A549 (cell line): ENCODE results near the gene LPAR1. TPM values are rescaled to one million over a fixed set of nuclear protein-coding genes. Genes with fewer than 3 reads are reported as not detected.

Source experiments
- ATAC-seq, 2 experiments: fragments of 200-7000 bp in 1 of 2; fragments of >200 bp in 1 of 2; cut with Nextera tagmentation in 1 of 2; cut with Tn5 transposase in 1 of 2; 3 replicates each; pipeline versions ENCODE4 v1.8.0 to v1.9.1; 2018 to 2020; ENCODE audit warnings: mild to moderate bottlenecking in 1 of 2, moderate library complexity in 1 of 2
- CTCF ChIA-PET: fragments of 300-600 bp; sonication (Branson Sonifier 250); formaldehyde crosslinking; extraction: SDS; loops from one replicate; lab custom pipeline; 2021; ENCODE audit warnings: antibody characterized with exemption, inconsistent platforms; lab: Yijun Ruan, JAX
- POLR2A ChIA-PET: fragments of 350-600 bp; formaldehyde crosslinking; extraction: SDS; loops from one replicate; lab custom pipeline; 2021; ENCODE audit warnings: antibody characterized with exemption, inconsistent platforms; lab: Yijun Ruan, JAX
- DNase-seq, 2 experiments: peaks; one replicate each; pipeline versions ENCODE4 v3.0.0 to v3.0.0-alpha.2; 2011 to 2016; ENCODE audit warnings: low read depth in 1 of 2, low spot score in 1 of 2
- FAIRE-seq: peaks from 2 replicates; lab custom pipeline; 2011; peaks lifted over from hg19 to GRCh38; lab: Jason Lieb, UNC
- H3K27ac ChIP-seq, 2 experiments: fragments of >200 bp; sonication (Bioruptor Twin); formaldehyde crosslinking; 3 replicates each; pipeline ENCODE4 v1.5.1; 2016 to 2017
- H3K4me1 ChIP-seq: fragments of >200 bp; sonication (Bioruptor Twin); formaldehyde crosslinking; 3 replicates; pipeline ENCODE4 v1.6.1; 2016
- H3K4me2 ChIP-seq: fragments of >200 bp; sonication (Bioruptor Twin); formaldehyde crosslinking; 3 replicates; pipeline ENCODE4 v1.6.1; 2016
- H3K4me3 ChIP-seq: fragments of >200 bp; sonication (Bioruptor Twin); formaldehyde crosslinking; 3 replicates; pipeline ENCODE4 v1.5.1; 2016
- H3K9me3 ChIP-seq: fragments of >200 bp; sonication (Bioruptor Twin); formaldehyde crosslinking; 3 replicates; pipeline ENCODE4 v1.6.1; 2016
- BCL3 ChIP-seq: fragments of >200 bp; sonication (Bioruptor Twin); formaldehyde crosslinking; IDR thresholded peaks from 3 replicates; pipeline ENCODE4 v1.6.1; 2016
- BHLHE40 ChIP-seq: IDR thresholded peaks from 2 replicates; pipeline ENCODE4 v1.6.1; 2012; ENCODE audit warnings: low read depth, low read length, inconsistent platforms
- CBX2 ChIP-seq: fragments of 200-600 bp; sonication (generic); IDR thresholded peaks from 2 replicates; pipeline ENCODE4 v1.6.1; 2016; ENCODE audit warnings: low read depth, mild to moderate bottlenecking, borderline replicate concordance
- E2F6 ChIP-seq: IDR thresholded peaks from 2 replicates; pipeline ENCODE4 v1.6.1; 2012; ENCODE audit warnings: low read depth, borderline replicate concordance
- FOXS1 ChIP-seq: fragments of 250-450 bp; sonication (Bioruptor Pico); IDR thresholded peaks from 2 replicates; pipeline ENCODE4 v1.5.0; 2020; ENCODE audit warnings: mild to moderate bottlenecking, moderate library complexity
- HOXB13 ChIP-seq: fragments of 250-450 bp; sonication (Bioruptor Pico); IDR thresholded peaks from 2 replicates; pipeline ENCODE4 v1.5.0; 2020; ENCODE audit warnings: low read depth, mild to moderate bottlenecking, moderate library complexity
- KDM1A ChIP-seq: fragments of 200-600 bp; sonication (generic); IDR thresholded peaks from 2 replicates; pipeline ENCODE4 v1.6.1; 2016; ENCODE audit warnings: low read depth, mild to moderate bottlenecking
- MAFK ChIP-seq: fragments of 450-650 bp; IDR thresholded peaks from 2 replicates; pipeline ENCODE4 v1.6.1; 2014; ENCODE audit not compliant: partially characterized antibody
- NFE2L2 ChIP-seq: fragments of 150-350 bp; conservative IDR thresholded peaks from 2 replicates; pipeline ENCODE4 v1.6.1; 2014; ENCODE audit warnings: low read length
- PBX3 ChIP-seq: IDR thresholded peaks from 2 replicates; pipeline ENCODE4 v1.6.1; 2012
- PHF8 ChIP-seq: fragments of 200-600 bp; sonication (generic); IDR thresholded peaks from 2 replicates; pipeline ENCODE4 v1.6.1; 2016; ENCODE audit warnings: low read depth, mild to moderate bottlenecking, antibody characterized with exemption, moderate library complexity, borderline replicate concordance
- RARB ChIP-seq: fragments of 250-450 bp; sonication (Bioruptor Pico); IDR thresholded peaks from 2 replicates; pipeline ENCODE4 v1.8.0; 2021; ENCODE audit warnings: mild to moderate bottlenecking, moderate library complexity
- REST ChIP-seq: fragments of 200-600 bp; sonication (generic); IDR thresholded peaks from 2 replicates; pipeline ENCODE4 v1.6.1; 2016; ENCODE audit warnings: antibody characterized with exemption, mild to moderate bottlenecking, moderate library complexity
- RNF2 ChIP-seq: fragments of 200-600 bp; sonication (generic); IDR thresholded peaks from 2 replicates; pipeline ENCODE4 v1.6.1; 2016; ENCODE audit warnings: low read depth, mild to moderate bottlenecking, antibody characterized with exemption, moderate library complexity, borderline replicate concordance
- SMC3 ChIP-seq: fragments of >200 bp; sonication (Bioruptor Twin); formaldehyde crosslinking; IDR thresholded peaks from 3 replicates; pipeline ENCODE4 v1.6.1; 2018; ENCODE audit warnings: inconsistent platforms
- SREBF2 ChIP-seq: fragments of 450-650 bp; IDR thresholded peaks from 2 replicates; pipeline ENCODE4 v1.6.1; 2014; ENCODE audit warnings: mild to moderate bottlenecking, moderate library complexity
- TFCP2L1 ChIP-seq: fragments of 250-450 bp; sonication (Bioruptor Pico); IDR thresholded peaks from 2 replicates; pipeline ENCODE4 v1.5.0; 2021; ENCODE audit warnings: mild to moderate bottlenecking
- WGBS: methylation state at CpG from one replicate; pipeline ENCODE4 v1.1.6; 2017; ENCODE audit errors: missing lambda C conversion rate; 5-methylcytosine and 5-hydroxymethylcytosine counted together
- polyA plus RNA-seq, 4 experiments: library from polyadenylated mRNA; depleted of rRNA in 3 of 4; stranded (reverse); fragments of >200 nt; fragmentation: RNase III in 1 of 4; extraction: RNeasy Plus Mini Kit Qiagen cat#74134 plus additional on column Dnase treatment in 1 of 4; gene quantifications; 2 replicates in 3 of 4; 3 replicates in 1 of 4; pipeline ENCODE4 v1.2.3, GENCODE V29; 2011 to 2017
- TF ChIP-seq, protein P1 (sequence below): fragments of 150-350 bp; IDR thresholded peaks from 2 replicates; pipeline ENCODE4 v1.6.1; 2014; ENCODE audit warnings: low read depth, mild to moderate bottlenecking, low read length

The LPAR1 gene
- polyA plus RNA-seq, 2 of the 4 experiments (the other 2 are of a cell fraction) = 15.8 to 33.7 TPM

- CTCF ChIA-PET = no interaction called here
Measured at GRCh38 chr9:110958847-110959246, 79.4 kb downstream of the LPAR1 start.

DNA sequence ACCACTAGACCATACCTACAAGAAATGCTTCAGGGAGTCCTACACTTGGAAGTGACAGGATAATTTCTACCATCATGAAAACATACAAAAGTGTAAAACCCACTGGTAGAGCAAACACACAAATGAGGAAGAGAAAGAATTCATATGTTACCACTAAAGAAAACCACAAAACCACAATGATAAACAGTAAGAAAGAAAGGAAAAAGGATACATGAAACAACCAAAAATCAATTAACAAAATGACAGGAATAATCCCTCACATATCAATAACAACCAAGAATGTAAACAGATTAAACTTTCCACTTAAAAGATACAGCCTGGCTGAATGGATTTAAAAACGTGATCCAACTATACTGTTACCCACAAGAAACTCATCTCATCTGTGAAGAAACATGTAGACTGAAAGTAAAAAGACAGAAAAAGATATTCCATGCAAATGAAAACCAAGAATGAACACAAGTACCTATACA lies 83.4 kb downstream of the LPAR1 start:
- DNase-seq (no peak), FAIRE-seq (peak; percentile 28), ATAC-seq (no peak)
- Histone ChIP-seq H3K27ac (no peak overlapping the region), H3K9me3 (peaks cover 27% of the 10 kb centered on the region), H3K4me3 (no peak overlapping the region), H3K4me1 (peaks cover 24% of the 10 kb centered on the region), H3K4me2 (no peak overlapping the region)
- WGBS = 76% methylated on average over 1 of the region's 1 CpG
- CTCF ChIA-PET = no interaction called here
- POLR2A ChIA-PET = no interaction called here
- TF ChIP-seq HOXB13 (no peak), TFCP2L1 (CRISPR knock-in tag) (no peak), SMC3 (no peak), RARB (CRISPR knock-in tag) (no peak), KDM1A (no peak), PBX3 (no peak), MAFK (no peak), CBX2 (no peak), SREBF2 (no peak), PHF8 (no peak), BHLHE40 (no peak), BCL3 (no peak), NFE2L2 (no peak), RNF2 (no peak), REST (no peak)
- TF ChIP-seq, protein P1, sequence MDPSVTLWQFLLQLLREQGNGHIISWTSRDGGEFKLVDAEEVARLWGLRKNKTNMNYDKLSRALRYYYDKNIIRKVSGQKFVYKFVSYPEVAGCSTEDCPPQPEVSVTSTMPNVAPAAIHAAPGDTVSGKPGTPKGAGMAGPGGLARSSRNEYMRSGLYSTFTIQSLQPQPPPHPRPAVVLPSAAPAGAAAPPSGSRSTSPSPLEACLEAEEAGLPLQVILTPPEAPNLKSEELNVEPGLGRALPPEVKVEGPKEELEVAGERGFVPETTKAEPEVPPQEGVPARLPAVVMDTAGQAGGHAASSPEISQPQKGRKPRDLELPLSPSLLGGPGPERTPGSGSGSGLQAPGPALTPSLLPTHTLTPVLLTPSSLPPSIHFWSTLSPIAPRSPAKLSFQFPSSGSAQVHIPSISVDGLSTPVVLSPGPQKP = no peak

More at GRCh38 chr9:110958847-110959246, 79.4 kb downstream of the LPAR1 start:
- TF ChIP-seq E2F6 (no peak), FOXS1 (CRISPR knock-in tag) (no peak)
- DNase-seq = no peak
- no peak for FAIRE-seq
- H3K9me3 ChIP-seq = peaks cover 23% of the 10 kb centered on the region
- WGBS = 61% methylated on average over 1 of the region's 1 CpG
- no peaks in the 10 kb centered on the region for H3K4me1 ChIP-seq
- POLR2A ChIA-PET = no interaction called here
- no peak overlapping the region for H3K4me3 ChIP-seq
- no peak for ATAC-seq
- H3K4me2 ChIP-seq = no peak overlapping the region
- H3K27ac ChIP-seq = no peak overlapping the region
